ENCODE measurements around the gene SACS.

The SACS gene

DNA sequence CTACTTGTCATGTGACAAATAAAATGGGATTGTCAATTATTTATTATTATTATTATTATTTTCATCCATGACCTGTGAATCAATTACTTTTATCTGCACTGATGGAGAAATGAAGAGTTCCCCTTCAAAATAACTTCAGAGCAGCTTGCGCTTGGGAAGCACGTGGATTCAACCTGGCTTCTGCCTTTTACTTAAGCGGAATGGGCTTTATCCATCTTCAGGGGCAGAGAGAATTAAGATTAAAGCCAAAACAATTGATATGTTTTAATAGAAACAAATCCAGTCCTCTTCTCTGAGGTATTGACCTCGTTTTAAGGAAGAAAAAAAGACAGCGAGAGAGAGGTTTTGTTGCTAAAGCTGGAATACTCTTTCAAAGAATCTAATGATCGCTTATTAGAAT lies 876 bp downstream of the SACS start:
- H3K4me3 ChIP-seq (replicated peaks in 1 of 2; ENCODE audit: low read depth in 2 of 2, low read length in 2 of 2), result peak overlapping the region in 1 of 2 donors; percentile 74
- no peak for DNase-seq (ENCODE audit: low read depth in 2 of 2)
- TF ChIP-seq, protein P1, sequence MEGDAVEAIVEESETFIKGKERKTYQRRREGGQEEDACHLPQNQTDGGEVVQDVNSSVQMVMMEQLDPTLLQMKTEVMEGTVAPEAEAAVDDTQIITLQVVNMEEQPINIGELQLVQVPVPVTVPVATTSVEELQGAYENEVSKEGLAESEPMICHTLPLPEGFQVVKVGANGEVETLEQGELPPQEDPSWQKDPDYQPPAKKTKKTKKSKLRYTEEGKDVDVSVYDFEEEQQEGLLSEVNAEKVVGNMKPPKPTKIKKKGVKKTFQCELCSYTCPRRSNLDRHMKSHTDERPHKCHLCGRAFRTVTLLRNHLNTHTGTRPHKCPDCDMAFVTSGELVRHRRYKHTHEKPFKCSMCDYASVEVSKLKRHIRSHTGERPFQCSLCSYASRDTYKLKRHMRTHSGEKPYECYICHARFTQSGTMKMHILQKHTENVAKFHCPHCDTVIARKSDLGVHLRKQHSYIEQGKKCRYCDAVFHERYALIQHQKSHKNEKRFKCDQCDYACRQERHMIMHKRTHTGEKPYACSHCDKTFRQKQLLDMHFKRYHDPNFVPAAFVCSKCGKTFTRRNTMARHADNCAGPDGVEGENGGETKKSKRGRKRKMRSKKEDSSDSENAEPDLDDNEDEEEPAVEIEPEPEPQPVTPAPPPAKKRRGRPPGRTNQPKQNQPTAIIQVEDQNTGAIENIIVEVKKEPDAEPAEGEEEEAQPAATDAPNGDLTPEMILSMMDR (IDR thresholded peaks at IDR 0.05; ENCODE audit: low read depth, low read length), result no peak

DNA sequence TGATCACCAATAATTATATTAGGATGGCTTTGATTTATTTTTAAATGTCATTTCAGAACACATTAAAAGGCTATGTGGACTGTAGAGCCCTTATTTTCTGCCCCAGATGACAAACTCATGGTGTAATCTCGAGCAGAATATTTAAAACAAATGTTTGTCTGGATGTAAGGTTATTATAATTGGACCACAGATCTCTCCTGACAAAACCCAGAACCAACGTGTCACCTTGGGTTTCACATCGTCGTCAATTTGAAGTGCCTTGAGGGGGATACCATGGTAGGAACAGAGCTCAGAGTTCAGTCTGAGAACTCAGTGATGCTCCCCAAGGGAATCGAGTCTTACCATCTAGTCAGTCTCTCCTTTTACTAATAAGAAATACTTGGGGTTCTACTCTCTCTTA lies 2.8 kb downstream of the SACS start:
- no peak overlapping the region for H3K4me3 ChIP-seq (replicated peaks in 1 of 2; ENCODE audit: low read depth in 2 of 2, low read length in 2 of 2)
- no peak for DNase-seq (ENCODE audit: low read depth in 2 of 2)
- TF ChIP-seq, protein P1 (IDR thresholded peaks at IDR 0.05; ENCODE audit: low read depth, low read length), result no peak

DNA sequence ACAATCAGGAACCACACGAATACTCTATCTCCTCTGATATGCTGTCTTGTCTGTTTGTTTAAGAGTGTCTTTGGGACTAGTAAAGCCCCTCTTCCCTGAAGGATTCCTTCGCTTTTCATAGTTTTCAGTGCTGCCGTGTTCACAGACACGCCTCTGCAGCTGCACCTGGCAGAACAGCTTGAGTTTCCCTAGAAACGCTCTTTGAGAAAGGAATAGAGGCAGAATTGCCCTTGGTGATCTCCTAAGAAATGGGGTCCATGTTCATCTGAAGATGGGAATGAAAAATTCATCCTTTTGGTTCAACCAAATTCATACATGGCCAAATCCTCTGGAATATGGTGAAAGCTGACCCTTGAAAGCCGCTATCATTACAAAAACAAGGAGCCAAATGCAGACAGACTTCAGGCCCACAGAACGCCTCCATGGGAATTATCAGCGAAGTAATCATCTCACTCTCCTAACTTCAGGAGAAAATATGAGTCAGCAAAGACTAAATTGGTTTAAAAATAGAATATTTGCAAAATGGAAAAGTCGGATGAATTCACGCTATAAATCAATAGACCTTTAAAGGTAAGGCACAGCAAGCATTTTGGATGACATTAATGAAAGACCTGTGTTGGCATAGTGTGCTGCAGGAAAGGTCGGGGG lies 5.5 kb downstream of the SACS start:
- TF ChIP-seq, protein P1 (IDR thresholded peaks at IDR 0.05; ENCODE audit: low read depth, low read length), result no peak
- peak overlapping the region in 1 of 2 donors; percentile 19 for H3K4me3 ChIP-seq (replicated peaks in 1 of 2; ENCODE audit: low read depth in 2 of 2, low read length in 2 of 2)
- peak; percentile 38 to 42 for DNase-seq (ENCODE audit: low read depth in 2 of 2)

DNA sequence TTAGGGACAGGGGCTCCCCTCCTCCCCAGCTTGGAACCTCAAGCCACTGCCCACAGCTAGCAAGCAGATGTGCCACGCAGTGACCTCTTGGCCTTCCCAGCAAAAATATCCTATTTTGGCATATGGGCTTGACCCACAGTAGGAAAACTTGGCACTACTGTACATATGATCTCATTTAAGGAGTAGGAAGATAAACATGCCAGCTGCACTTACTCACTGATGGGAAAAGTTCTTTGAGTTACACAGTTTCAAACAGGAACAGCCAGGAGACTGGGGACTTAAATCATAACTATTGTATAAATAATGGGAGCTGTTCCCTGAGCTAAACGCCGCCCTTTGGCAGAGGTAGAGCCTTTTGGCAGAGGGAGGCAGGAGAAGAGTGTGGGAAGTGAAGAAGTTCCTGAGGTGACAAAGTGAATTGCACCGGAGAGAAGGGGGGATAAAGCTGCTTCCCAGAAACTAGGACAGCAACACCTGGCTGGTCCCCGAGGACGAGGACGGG lies 6.1 kb downstream of the SACS start:
- peak overlapping the region in 1 of 2 donors; percentile 19 for H3K4me3 ChIP-seq (replicated peaks in 1 of 2; ENCODE audit: low read depth in 2 of 2, low read length in 2 of 2)
- DNase-seq (ENCODE audit: low read depth in 2 of 2), result peak; percentile 86 to 90
- TF ChIP-seq, protein P1 (IDR thresholded peaks at IDR 0.05; ENCODE audit: low read depth, low read length), result no peak

DNA sequence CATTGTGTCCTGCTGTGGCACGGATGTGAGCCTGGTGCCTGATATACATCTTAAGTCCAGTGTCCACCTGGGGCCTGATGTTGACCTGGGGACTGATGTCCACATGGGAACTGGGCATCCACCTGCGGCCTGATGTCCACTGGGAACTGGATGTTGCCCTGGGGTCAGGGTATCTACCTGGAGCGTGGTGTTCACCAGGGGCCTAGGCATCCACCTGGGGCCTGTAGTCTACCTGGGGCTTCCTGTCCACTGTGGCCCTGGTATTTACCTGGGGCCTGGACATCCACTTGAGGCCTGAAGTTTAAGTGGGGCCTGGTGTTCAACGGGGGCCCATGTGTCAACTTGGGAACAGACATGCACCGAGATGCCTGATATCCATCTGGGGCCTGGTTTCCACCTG lies 11.9 kb downstream of the SACS start:
- TF ChIP-seq, protein P1 (IDR thresholded peaks at IDR 0.05; ENCODE audit: low read depth, low read length), result no peak
- no peak overlapping the region for H3K4me3 ChIP-seq (replicated peaks in 1 of 2; ENCODE audit: low read depth in 2 of 2, low read length in 2 of 2)
- DNase-seq (ENCODE audit: low read depth in 2 of 2), result no peak

DNA sequence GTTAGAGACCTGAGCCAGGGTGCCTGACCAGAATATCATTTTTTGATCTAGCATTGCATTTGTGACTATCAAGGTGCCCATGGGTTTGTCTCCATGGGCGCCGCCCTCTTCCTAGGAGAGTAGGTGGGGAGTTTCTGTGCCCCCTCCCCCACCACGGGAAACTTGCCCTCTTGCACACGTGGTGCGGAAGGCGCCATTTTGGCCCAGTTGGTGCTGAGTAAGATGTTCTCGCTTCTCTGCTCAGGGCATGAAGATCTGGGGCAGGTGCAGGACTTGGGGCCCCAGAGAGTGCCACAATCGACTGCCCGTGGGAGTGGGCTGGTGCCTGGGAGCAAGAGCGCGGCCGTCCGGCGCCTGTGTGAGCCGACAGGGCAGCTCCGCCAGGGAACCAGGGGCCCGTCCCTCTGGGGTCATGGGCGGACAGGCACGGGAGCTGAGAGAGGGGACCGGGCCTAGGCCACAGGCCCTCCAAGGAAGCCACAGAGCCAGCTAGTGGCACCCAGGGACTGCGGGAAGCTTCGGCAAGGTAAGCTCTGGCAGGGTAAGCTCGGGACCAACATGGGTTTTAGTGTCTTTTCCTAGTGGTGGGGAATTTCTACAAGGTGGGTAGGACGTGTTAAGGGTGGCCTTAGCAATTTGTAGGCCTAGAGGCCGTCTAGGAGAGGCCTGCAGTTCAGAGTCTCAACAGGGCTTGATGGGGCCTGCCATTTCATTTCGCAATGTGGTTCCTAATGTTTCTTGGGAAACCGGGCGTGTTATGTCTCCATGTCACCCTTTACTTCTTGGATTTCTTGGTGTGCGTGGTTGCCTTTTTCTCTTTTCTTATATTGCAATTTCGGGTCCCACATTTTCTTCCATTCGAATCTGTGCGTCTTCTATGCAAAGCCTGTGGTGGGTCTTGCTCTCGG lies 14.5 kb downstream of the SACS start:
- DNase-seq (ENCODE audit: low read depth in 2 of 2), result no peak
- no peak overlapping the region for H3K4me3 ChIP-seq (replicated peaks in 1 of 2; ENCODE audit: low read depth in 2 of 2, low read length in 2 of 2)
- TF ChIP-seq, protein P1 (IDR thresholded peaks at IDR 0.05; ENCODE audit: low read depth, low read length), result no peak

Measured in cardiac fibroblast (primary cell).